22Rv1 (cell line): ENCODE data around the gene SUSD4.

Source experiments
- ZFX ChIP-seq: fragments of 450-650 bp; IDR thresholded peaks from 2 replicates; pipeline ENCODE4 v1.6.1; 2017; ENCODE audit warnings: antibody characterized with exemption, borderline replicate concordance
- TF ChIP-seq, protein P1 (sequence below): fragments of 450-650 bp; IDR thresholded peaks from 2 replicates; pipeline ENCODE4 v1.5.1; 2017; ENCODE audit warnings: mild to moderate bottlenecking

DNA sequence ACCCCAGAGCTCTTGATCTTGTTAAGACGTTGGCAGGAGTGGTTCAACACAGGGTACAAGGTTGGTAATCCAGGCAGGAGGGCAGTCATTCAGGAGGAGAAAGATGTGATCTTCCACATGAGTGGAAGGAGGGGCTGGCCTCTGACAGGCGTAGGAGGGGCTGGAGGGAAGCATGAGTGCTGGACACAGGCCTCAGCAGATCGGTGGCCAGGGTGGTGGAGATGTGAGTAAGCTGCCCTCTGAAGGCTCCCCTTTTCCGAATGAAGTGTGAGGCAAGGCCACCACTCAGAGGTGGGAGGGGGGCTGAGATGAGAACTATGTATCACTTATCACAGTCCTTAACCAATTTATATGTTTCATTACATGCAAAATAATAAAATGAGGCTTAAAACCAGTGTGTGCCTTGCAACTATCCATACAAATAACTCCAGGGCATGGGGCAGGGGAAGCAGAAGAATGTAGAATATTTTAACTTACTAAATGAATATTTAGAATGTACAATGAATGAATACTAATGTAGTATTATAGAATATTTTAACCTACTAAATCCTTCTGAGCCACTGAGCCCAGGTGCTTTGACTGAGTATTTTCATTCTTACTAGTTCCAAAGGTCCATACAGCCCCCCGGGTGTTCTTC is 117.4 kb downstream of the SUSD4 start:
- TF ChIP-seq, protein P1, sequence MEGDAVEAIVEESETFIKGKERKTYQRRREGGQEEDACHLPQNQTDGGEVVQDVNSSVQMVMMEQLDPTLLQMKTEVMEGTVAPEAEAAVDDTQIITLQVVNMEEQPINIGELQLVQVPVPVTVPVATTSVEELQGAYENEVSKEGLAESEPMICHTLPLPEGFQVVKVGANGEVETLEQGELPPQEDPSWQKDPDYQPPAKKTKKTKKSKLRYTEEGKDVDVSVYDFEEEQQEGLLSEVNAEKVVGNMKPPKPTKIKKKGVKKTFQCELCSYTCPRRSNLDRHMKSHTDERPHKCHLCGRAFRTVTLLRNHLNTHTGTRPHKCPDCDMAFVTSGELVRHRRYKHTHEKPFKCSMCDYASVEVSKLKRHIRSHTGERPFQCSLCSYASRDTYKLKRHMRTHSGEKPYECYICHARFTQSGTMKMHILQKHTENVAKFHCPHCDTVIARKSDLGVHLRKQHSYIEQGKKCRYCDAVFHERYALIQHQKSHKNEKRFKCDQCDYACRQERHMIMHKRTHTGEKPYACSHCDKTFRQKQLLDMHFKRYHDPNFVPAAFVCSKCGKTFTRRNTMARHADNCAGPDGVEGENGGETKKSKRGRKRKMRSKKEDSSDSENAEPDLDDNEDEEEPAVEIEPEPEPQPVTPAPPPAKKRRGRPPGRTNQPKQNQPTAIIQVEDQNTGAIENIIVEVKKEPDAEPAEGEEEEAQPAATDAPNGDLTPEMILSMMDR, result no peak
- no peak for TF ChIP-seq ZFX
